ENCODE measurements around the gene HRCT1.
"Not testable (repeated sequence)": the region's sequence is repeated elsewhere in the genome, so short reads cannot be mapped to it uniquely, and the experiment has no call there.

HRCT1 gene

GRCh38 chr9:35919212-35920008 lies 13.4 kb downstream of the HRCT1 start:
- no peak for DNase-seq

- no peak for DNase-seq
Measured at GRCh38 chr9:35920051-35920620, 14.1 kb downstream of the HRCT1 start.

GRCh38 chr9:35923598-35923926 lies 17.6 kb downstream of the HRCT1 start:
- no peak for DNase-seq

DNA sequence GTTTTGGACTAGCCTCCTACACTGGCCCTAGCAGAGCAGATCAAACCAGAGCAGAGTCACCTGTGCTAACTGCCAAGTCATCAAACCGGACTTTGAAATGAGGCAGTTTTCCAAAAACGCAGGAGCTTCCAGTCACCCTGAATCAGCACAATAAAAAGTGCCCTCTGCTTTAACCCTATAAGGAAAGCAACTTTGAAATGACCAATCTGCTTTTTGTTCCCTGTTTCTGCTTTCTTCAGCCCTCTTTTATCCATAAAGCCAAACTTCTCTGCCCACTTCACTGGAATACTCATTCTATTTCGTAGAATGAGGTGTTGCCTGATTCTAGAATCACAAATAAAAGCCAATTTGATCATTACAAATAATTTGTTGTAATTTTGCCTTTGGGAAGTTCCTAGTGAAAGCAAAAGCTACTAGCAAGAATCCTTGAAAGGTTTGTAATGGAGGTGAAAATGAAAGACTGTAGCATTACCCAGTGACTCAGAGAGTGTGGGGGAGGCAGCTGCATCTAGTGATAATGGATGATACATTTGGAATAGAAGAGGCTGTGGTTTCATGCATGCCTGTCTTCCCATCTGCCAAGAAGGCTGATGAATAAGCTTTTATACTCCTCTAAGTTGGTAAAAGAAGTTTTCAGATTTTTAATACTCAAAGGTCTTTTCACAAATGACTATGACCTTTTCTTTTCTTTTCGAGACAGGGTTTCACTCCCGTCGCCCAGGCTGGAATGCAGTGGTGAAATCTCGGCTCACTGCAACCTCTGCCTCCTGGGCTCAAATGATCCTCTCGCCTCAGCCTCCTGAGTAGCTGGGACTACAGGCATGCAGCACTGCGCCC lies 18.1 kb downstream of the HRCT1 start:
- no peak for DNase-seq

GRCh38 chr9:35928591-35929452 lies 22.8 kb downstream of the HRCT1 start:
- no peak for DNase-seq

DNA sequence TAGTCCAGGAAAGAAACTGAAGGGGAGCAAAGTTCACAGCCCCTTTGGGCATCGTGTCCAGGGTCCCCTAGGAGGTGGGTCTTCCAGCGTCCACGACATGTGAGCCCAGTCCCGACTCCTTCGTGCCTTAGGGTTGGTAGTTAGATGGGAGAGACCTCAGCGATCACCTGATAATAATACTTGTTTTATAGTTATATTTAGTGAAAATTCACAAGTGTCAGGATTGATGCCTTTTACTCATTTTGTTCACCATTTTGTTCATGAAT lies 23.4 kb downstream of the HRCT1 start:
- DNase-seq: no peak

- no peak for DNase-seq
Measured at GRCh38 chr9:35930521-35930920, 24.5 kb downstream of the HRCT1 start.

GRCh38 chr9:35930989-35931388 lies 25.0 kb downstream of the HRCT1 start:
- no peak for DNase-seq

DNA sequence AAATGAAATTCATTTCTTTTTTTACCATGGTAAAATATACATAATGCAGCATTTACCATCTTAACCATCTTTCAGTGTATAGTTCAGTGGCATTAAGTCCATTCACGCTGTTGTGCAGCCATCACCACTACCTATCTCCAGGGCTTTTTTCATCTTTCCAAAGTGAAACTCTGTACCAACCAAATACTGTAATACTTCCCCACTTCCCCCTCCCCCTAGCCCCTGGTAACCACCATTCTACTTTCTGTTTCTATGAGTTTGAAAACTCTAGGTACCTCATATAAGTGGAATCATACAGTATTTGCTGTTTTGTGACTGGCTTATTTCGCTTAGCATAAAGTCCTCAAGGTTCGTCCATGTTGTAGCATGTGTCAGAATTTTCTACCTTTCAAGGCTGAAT lies 26.7 kb downstream of the HRCT1 start:
- DNase-seq: no peak

DNA sequence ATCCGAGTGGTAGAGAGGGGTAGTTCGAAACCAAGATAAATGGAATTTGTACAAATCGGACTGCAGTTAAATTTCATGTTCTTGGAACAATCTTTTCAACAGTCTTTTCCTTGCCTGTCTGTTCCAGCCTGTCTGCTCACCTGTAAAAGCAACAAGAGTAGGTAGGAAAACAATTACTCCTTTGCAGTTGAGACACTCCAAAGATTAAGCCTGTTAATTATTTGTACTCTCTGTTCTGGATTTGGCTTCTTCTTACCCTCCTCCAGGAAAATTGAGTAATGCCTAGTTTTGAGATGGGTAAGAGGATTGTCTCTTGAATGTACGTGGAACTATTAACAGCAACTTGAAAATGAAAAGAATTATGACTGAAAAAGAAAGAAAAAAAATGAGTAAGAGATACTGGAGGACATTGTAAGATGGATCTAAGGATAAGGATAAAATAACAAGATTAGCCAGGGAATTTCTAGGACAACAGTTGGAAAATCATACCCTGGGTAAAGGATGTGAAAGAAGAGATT lies 27.6 kb downstream of the HRCT1 start:
- DNase-seq: no peak

DNA sequence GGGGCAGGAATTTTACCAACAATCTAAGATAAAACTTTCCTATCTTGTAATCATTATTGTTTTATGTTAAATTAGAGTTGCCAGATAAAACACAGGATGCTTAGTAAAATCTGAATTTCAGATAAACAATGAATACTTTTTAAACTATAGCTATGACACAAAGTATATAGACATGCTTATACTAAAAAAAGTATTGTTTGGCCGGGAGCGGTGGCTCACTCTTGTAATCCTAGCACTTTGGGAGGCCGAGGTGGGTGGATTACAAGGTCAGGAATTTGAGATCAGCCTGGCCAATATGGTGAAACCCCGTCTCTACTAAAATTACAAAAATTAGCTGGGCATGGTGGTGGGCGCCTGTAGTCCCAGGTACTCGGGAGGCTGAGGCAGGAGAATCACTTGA lies 28.1 kb downstream of the HRCT1 start:
- DNase-seq: not testable (repeated sequence)

DNA sequence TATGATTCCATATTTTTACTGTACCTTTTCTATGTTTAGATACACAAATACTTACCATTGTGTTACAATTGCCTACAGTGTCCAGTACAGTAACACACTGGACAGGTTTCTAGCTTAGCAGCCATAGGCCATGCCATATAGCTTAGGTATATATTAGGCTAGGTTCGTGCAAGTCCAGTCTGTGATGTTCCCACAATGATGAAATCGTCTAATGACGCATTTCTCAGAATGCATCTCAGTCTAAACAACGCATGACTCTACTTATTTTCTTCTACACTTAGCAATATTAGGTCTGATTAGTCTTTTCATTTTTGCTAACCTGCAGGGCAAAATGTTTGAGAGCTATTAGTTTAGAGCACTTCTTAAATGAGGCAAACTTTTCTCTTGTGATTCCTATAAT lies 29.3 kb downstream of the HRCT1 start:
- DNase-seq: no peak

- no peak for DNase-seq
Measured at GRCh38 chr9:35935755-35936509, 29.9 kb downstream of the HRCT1 start.

- no peak for DNase-seq
Measured at GRCh38 chr9:35937227-35937626, 31.2 kb downstream of the HRCT1 start.

- DNase-seq: no peak
Measured at GRCh38 chr9:35938474-35939356, 32.7 kb downstream of the HRCT1 start.

GRCh38 chr9:35939679-35940250 lies 33.8 kb downstream of the HRCT1 start:
- DNase-seq: no peak

DNA sequence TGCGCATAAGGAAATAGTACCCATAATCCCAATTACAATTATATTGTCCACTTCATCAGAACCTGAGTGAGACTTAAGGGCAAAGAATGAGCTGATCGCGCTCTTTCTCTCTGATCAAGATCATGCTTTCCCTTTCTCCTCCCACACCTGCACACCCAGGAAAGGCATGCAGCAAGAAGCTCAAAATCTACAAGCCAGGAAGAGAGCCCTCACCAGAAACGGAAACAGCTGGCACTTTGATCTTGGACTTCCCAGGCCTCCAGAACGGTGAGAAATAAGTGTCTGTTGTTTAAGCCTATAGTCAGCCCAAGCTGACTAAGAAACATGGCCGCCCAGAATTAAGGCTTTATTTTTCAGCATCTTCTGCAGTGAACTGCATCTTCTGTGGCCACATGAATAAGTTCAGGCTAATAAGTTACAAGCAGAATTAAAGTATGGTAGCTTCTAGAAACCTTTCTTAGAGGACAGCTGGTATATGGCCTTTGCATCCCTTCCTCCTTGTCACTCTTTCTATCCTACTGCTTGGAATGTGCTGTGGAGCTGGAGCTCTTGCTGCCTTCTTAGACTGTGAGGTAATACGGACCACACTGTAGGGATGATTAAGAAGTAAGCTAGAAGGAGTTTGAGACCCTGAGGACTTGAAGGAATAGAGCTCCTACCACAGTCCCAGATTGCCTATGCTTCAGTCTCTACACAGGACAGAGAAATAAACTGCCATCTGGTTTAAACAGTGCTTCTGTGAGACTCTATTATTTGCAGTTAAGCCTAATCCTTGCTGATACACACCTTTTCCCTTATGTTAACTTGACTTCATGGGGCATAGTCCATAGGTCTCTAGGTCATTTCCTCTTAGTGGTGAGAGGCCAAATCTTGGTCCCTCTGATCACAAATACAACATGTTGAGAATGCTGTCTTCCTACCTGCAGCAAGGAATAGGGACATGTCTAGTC lies 34.7 kb downstream of the HRCT1 start:
- DNase-seq: no peak

GRCh38 chr9:35942286-35942685 lies 36.3 kb downstream of the HRCT1 start:
- no peak for DNase-seq

- DNase-seq: no peak
Measured at GRCh38 chr9:35944173-35944572, 38.2 kb downstream of the HRCT1 start.

DNA sequence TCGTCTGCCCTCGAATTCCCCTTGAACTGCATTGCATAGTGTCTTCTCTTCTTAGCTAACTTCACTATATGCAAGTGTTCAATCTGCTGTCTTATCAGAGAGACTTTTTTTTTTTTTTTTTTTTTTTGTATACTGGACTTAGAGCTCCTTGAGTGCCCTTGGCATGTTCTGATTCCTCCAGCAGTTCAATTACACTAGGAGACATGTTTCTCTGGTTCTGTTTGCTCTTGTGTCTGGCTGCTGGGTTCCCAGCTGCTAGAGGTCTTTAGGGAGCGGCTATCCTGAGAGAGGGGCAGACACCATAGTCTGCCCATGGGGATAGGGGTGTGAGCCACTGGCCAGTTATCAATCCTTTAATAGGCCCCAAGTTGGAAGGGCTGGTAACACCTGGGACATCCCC lies 38.8 kb downstream of the HRCT1 start:
- DNase-seq: no peak

Measured in NCI-H748 treated with DMSO at 0.1 percent for 48 hours (cell line).